Liver (tissue), 9 donors: ENCODE data around the gene PALS2. TPM values are rescaled to one million over a fixed set of nuclear protein-coding genes. Genes with fewer than 3 reads are reported as not detected.

Source experiments
- DNase-seq: peaks from one replicate; pipeline ENCODE4 v3.0.0-alpha.2; 2017; ENCODE audit warnings: low spot score
- H3K27ac ChIP-seq, 2 donors: one replicate each; pipeline ENCODE4 v1.7.0; 2013; ENCODE audit warnings: inconsistent platforms in 2 of 2, low read length in 2 of 2, control low read depth in 1 of 2, low read depth in 1 of 2, mild to moderate bottlenecking in 1 of 2
- H3K27me3 ChIP-seq, 4 donors: one replicate each; pipeline versions ENCODE4 v1.6.1 to v1.7.0; 2013; ENCODE audit warnings: low read length in 3 of 4, inconsistent platforms in 1 of 4, mild to moderate bottlenecking in 1 of 4, moderate library complexity in 1 of 4; ENCODE audit not compliant: control insufficient read depth in 4 of 4, insufficient read depth in 4 of 4
- H3K36me3 ChIP-seq, 4 donors: one replicate each; pipeline versions ENCODE4 v1.6.1 to v1.7.0; 2013; ENCODE audit warnings: low read length in 3 of 4, mild to moderate bottlenecking in 3 of 4, low read depth in 1 of 4, moderate library complexity in 1 of 4; ENCODE audit not compliant: control insufficient read depth in 4 of 4, insufficient read depth in 3 of 4
- H3K4me1 ChIP-seq, 4 donors: one replicate each; pipeline versions ENCODE4 v1.6.1 to v1.7.0; 2013; ENCODE audit warnings: low read length in 3 of 4, mild to moderate bottlenecking in 3 of 4, moderate library complexity in 1 of 4; ENCODE audit not compliant: control insufficient read depth in 4 of 4, insufficient read depth in 4 of 4
- H3K4me3 ChIP-seq, 3 donors: one replicate each; pipeline versions ENCODE4 v1.6.1 to v1.7.0; 2013; ENCODE audit warnings: low read length in 3 of 3, control low read depth in 1 of 3, low read depth in 1 of 3, mild to moderate bottlenecking in 1 of 3
- H3K9ac ChIP-seq, 2 donors: one replicate each; pipeline ENCODE4 v1.7.0; 2013; ENCODE audit warnings: low read length in 2 of 2, mild to moderate bottlenecking in 2 of 2, moderate library complexity in 2 of 2, control low read depth in 1 of 2, low read depth in 1 of 2
- H3K9me3 ChIP-seq, 4 donors: one replicate each; pipeline versions ENCODE4 v1.6.1 to v1.7.0; 2013; ENCODE audit warnings: low read length in 3 of 4; ENCODE audit not compliant: control insufficient read depth in 4 of 4
- EGR1 ChIP-seq, 2 donors: IDR thresholded peaks; 2 replicates each; pipeline ENCODE4 v1.6.1; 2016 to 2018; ENCODE audit warnings: antibody characterized with exemption in 2 of 2, low read depth in 2 of 2
- FOXA1 ChIP-seq: IDR thresholded peaks from 2 replicates; pipeline ENCODE4 v1.6.1; 2016; ENCODE audit warnings: antibody characterized with exemption
- FOXA2 ChIP-seq: IDR thresholded peaks from 2 replicates; pipeline ENCODE4 v1.6.1; 2016; ENCODE audit warnings: antibody characterized with exemption
- HNF4A ChIP-seq, 2 donors: conservative IDR thresholded peaks; 2 replicates each; pipeline ENCODE4 v1.6.1; 2016; ENCODE audit warnings: antibody characterized with exemption in 2 of 2, mild to moderate bottlenecking in 2 of 2
- HNF4G ChIP-seq: IDR thresholded peaks from 2 replicates; pipeline ENCODE4 v1.6.1; 2016; ENCODE audit warnings: antibody characterized with exemption
- JUND ChIP-seq, 2 donors: IDR thresholded peaks; 2 replicates each; pipeline ENCODE4 v1.6.1; 2016; ENCODE audit warnings: antibody characterized with exemption in 2 of 2
- NR2F2 ChIP-seq: IDR thresholded peaks from 2 replicates; pipeline ENCODE4 v1.6.1; 2016; ENCODE audit warnings: antibody characterized with exemption
- RAD21 ChIP-seq, 2 donors: IDR thresholded peaks; 2 replicates each; pipeline ENCODE4 v1.6.1; 2016; ENCODE audit warnings: antibody characterized with exemption in 2 of 2, mild to moderate bottlenecking in 2 of 2
- SP1 ChIP-seq: IDR thresholded peaks from 2 replicates; pipeline ENCODE4 v1.6.1; 2018; ENCODE audit warnings: antibody characterized with exemption, mild to moderate bottlenecking
- YY1 ChIP-seq: IDR thresholded peaks from 2 replicates; pipeline ENCODE4 v1.6.1; 2016; ENCODE audit warnings: antibody characterized with exemption, mild to moderate bottlenecking
- WGBS: extraction: QIAGEN DNeasy Blood & Tissue Kit; methylation state at CpG from one replicate; pipeline ENCODE4 v1.1.7; 2013; 5-methylcytosine and 5-hydroxymethylcytosine counted together
- polyA plus RNA-seq, 2 donors: library from polyadenylated mRNA; stranded (reverse) in 1 of 2; unstranded in 1 of 2; fragments of 200-250 nt in 1 of 2; fragments of >200 nt in 1 of 2; fragmentation: Nextera tagmentation in 1 of 2; extraction: Ambion mirVana in 1 of 2; gene quantifications; one replicate each; pipeline versions ENCODE4 v1.2.1 to v1.2.3, GENCODE V29; 2013 to 2015
- total RNA-seq, 2 donors: library from RNA; depleted of rRNA; stranded (reverse); fragments of >200 nt; gene quantifications; one replicate each; pipeline ENCODE4 v1.2.3, GENCODE V29; 2014
- TF ChIP-seq, protein P1 (sequence below): IDR thresholded peaks from 2 replicates; pipeline ENCODE4 v1.6.1; 2016; ENCODE audit warnings: antibody characterized with exemption, mild to moderate bottlenecking
- TF ChIP-seq, protein P2 (sequence below): IDR thresholded peaks from 2 replicates; pipeline ENCODE4 v1.6.1; 2016; ENCODE audit warnings: antibody characterized with exemption
- TF ChIP-seq, protein P3 (sequence below): IDR thresholded peaks from 2 replicates; pipeline ENCODE4 v1.6.1; 2016; ENCODE audit warnings: antibody characterized with exemption
- TF ChIP-seq, protein P4 (sequence below): fragments of 150-350 bp; IDR thresholded peaks from 2 replicates; pipeline ENCODE4 v1.5.1; 2017; ENCODE audit warnings: improper control_type of control experiment, low read depth, low read length; ENCODE audit not compliant: missing input control
- TF ChIP-seq, protein P5 (sequence below): IDR thresholded peaks from 2 replicates; pipeline ENCODE4 v1.6.1; 2016; ENCODE audit warnings: antibody characterized with exemption
- donor health status: healthy.
- donor health status: healthy.
- donor health status: healthy.
- donor health status: healthy.
- donor health status: healthy.

PALS2 gene
- total and polyA plus RNA-seq, 4 donors, result 6.0 to 10.5 (median 8.9) TPM

DNA sequence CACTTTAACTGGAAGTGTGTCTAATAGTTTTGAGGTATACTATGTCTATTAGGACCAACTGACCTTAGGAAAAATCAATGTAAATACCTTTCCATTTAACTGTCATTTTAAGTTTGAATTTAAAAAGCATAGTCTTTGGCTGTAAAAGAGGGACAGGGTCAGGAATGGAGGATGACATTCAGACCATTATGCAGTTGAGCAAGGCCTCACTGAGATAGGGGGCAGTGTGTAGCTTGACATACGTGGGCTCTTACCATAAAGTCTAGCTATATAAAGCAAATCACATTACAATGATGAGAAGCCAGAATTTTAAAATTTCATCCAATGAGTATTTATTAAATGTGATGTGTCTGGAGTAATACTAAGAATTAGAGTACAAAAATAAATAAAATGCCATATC lies 17.9 kb downstream of the PALS2 start:
- DNase-seq, result no peak
- H3K4me1 ChIP-seq, result peaks cover 0 to 14% (median 7%) of the 10 kb centered on the region in 4 donors
- no peaks in the 10 kb centered on the region for H3K27me3 ChIP-seq
- H3K27ac ChIP-seq, result no peak overlapping the region
- H3K36me3 ChIP-seq, result no peaks in the 10 kb centered on the region
- 86% methylated on average over 1 of the region's 1 CpG for WGBS
- TF ChIP-seq, protein P1, sequence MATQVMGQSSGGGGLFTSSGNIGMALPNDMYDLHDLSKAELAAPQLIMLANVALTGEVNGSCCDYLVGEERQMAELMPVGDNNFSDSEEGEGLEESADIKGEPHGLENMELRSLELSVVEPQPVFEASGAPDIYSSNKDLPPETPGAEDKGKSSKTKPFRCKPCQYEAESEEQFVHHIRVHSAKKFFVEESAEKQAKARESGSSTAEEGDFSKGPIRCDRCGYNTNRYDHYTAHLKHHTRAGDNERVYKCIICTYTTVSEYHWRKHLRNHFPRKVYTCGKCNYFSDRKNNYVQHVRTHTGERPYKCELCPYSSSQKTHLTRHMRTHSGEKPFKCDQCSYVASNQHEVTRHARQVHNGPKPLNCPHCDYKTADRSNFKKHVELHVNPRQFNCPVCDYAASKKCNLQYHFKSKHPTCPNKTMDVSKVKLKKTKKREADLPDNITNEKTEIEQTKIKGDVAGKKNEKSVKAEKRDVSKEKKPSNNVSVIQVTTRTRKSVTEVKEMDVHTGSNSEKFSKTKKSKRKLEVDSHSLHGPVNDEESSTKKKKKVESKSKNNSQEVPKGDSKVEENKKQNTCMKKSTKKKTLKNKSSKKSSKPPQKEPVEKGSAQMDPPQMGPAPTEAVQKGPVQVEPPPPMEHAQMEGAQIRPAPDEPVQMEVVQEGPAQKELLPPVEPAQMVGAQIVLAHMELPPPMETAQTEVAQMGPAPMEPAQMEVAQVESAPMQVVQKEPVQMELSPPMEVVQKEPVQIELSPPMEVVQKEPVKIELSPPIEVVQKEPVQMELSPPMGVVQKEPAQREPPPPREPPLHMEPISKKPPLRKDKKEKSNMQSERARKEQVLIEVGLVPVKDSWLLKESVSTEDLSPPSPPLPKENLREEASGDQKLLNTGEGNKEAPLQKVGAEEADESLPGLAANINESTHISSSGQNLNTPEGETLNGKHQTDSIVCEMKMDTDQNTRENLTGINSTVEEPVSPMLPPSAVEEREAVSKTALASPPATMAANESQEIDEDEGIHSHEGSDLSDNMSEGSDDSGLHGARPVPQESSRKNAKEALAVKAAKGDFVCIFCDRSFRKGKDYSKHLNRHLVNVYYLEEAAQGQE, result no peak
- no peak for TF ChIP-seq RAD21 (IDR thresholded peaks at IDR 0.05)
- TF ChIP-seq, protein P2, sequence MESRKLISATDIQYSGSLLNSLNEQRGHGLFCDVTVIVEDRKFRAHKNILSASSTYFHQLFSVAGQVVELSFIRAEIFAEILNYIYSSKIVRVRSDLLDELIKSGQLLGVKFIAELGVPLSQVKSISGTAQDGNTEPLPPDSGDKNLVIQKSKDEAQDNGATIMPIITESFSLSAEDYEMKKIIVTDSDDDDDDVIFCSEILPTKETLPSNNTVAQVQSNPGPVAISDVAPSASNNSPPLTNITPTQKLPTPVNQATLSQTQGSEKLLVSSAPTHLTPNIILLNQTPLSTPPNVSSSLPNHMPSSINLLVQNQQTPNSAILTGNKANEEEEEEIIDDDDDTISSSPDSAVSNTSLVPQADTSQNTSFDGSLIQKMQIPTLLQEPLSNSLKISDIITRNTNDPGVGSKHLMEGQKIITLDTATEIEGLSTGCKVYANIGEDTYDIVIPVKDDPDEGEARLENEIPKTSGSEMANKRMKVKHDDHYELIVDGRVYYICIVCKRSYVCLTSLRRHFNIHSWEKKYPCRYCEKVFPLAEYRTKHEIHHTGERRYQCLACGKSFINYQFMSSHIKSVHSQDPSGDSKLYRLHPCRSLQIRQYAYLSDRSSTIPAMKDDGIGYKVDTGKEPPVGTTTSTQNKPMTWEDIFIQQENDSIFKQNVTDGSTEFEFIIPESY, result no peak
- no peak for TF ChIP-seq FOXA1
- no peak for TF ChIP-seq HNF4G
- no peaks in the 10 kb centered on the region for H3K9me3 ChIP-seq
- H3K4me3 ChIP-seq, result no peak overlapping the region
- no peak overlapping the region for H3K9ac ChIP-seq

DNA sequence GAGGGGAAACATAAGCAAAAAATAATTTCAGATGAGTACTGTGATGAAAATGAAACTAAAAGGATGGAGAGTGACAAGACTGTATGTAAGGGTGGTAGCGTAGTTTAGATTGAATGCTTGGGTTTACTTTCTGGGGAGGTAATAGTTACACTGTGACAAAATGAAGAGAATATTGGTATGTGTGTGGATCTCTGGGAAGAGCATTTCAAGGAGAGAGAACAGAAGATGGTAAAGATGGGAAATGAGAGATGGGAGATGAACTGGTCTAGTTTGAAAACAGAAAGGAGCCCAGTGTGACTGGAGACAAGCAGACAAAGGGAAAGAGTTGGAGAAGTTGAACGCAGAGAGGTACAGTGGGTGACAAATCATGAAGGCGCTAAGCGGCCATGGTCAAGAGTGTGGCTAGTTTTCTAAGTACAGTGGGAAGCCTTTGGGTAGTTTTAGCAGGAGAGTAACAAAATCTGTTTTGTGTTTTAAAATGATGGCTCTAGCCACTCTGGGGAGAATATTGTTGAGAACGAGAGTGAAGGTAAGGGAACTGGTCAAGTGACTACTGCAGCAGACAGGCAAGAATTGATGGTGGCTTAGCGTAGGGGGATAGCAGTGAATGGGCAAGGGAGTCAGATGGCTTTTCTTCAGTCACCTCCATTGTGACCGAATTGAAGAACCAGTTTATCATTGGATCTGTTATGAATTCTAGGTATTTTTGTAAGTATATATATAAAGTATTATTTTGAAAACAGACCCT lies 22.6 kb downstream of the PALS2 start:
- H3K9me3 ChIP-seq, result no peaks in the 10 kb centered on the region
- H3K4me1 ChIP-seq, result peaks cover 0 to 1% (median 0%) of the 10 kb centered on the region in 4 donors
- no peak overlapping the region for H3K27ac ChIP-seq
- H3K27me3 ChIP-seq, result no peaks in the 10 kb centered on the region
- H3K4me3 ChIP-seq, result no peak overlapping the region
- no peak overlapping the region for H3K9ac ChIP-seq
- no peaks in the 10 kb centered on the region for H3K36me3 ChIP-seq
- no peak for TF ChIP-seq NR2F2
- TF ChIP-seq, protein P2, result no peak
- TF ChIP-seq, protein P3, sequence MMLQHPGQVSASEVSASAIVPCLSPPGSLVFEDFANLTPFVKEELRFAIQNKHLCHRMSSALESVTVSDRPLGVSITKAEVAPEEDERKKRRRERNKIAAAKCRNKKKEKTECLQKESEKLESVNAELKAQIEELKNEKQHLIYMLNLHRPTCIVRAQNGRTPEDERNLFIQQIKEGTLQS, result no peak
- TF ChIP-seq, protein P4, sequence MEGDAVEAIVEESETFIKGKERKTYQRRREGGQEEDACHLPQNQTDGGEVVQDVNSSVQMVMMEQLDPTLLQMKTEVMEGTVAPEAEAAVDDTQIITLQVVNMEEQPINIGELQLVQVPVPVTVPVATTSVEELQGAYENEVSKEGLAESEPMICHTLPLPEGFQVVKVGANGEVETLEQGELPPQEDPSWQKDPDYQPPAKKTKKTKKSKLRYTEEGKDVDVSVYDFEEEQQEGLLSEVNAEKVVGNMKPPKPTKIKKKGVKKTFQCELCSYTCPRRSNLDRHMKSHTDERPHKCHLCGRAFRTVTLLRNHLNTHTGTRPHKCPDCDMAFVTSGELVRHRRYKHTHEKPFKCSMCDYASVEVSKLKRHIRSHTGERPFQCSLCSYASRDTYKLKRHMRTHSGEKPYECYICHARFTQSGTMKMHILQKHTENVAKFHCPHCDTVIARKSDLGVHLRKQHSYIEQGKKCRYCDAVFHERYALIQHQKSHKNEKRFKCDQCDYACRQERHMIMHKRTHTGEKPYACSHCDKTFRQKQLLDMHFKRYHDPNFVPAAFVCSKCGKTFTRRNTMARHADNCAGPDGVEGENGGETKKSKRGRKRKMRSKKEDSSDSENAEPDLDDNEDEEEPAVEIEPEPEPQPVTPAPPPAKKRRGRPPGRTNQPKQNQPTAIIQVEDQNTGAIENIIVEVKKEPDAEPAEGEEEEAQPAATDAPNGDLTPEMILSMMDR, result no peak
- no peak for TF ChIP-seq FOXA2
- TF ChIP-seq, protein P1, result no peak
- TF ChIP-seq HNF4A (conservative IDR thresholded peaks at IDR 0.05), result no peak
- no peak for TF ChIP-seq JUND (IDR thresholded peaks at IDR 0.05)
- TF ChIP-seq FOXA1, result no peak
- TF ChIP-seq SP1, result no peak
- TF ChIP-seq, protein P5, sequence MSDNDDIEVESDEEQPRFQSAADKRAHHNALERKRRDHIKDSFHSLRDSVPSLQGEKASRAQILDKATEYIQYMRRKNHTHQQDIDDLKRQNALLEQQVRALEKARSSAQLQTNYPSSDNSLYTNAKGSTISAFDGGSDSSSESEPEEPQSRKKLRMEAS, result no peak
- no peak for TF ChIP-seq YY1
- TF ChIP-seq EGR1 (IDR thresholded peaks at IDR 0.05; ENCODE audit: low read depth in 2 of 2), result no peak
- WGBS, result 92% methylated on average over 7 of the region's 7 CpGs
- DNase-seq, result no peak
